HG02840 (cell line): Measurements from ENCODE around the gene LPIN3.

ENCODE experiments used
- ATAC-seq: cut with Tn5 transposase; IDR thresholded peaks from one replicate; pipeline ENCODE4 v1.9.1; 2021; ENCODE audit warnings: mild to moderate bottlenecking, moderate library complexity, moderate number of reproducible peaks; ENCODE audit not compliant: unreplicated experiment, low FRiP score

The LPIN3 gene

GRCh38 chr20:41348430-41349172 lies 8.0 kb downstream of the LPIN3 start:
- no peak for ATAC-seq

DNA sequence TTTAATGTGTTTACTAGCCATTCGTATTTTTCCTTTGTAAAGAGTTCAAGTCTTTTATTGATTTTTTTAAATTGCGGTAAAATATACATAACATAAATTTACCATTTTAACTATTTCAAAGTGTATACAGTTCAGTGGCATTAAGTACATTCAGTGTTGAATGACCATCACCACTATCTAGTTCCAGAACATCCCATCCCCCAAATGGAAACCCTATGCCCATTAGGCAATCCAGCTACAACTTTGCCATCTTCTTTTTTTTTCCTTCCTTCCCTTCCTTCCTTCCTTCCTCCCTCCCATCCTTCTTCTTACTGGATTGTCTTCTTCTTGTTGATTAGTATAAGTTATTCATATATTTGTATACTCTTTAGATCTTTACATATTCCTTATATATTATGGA lies 8.6 kb downstream of the LPIN3 start:
- ATAC-seq: no peak

DNA sequence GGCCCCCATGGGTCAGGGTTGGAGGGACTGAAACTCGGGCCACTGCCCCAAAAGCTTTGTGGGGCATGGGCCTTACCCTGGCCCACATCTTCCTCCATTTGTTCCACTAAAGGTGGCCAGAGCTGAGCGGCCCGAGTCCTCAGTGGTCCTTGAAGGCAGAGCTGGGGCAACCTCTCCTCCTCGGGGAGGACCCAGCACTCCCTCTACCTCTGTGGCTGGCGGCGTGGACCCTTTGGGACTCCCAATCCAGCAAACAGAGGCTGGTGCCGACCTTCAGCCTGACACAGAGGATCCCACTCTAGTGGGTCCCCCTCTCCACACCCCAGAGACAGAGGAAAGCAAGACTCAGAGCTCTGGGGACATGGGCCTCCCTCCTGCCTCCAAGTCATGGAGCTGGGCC lies 9.3 kb downstream of the LPIN3 start:
- no peak for ATAC-seq

DNA sequence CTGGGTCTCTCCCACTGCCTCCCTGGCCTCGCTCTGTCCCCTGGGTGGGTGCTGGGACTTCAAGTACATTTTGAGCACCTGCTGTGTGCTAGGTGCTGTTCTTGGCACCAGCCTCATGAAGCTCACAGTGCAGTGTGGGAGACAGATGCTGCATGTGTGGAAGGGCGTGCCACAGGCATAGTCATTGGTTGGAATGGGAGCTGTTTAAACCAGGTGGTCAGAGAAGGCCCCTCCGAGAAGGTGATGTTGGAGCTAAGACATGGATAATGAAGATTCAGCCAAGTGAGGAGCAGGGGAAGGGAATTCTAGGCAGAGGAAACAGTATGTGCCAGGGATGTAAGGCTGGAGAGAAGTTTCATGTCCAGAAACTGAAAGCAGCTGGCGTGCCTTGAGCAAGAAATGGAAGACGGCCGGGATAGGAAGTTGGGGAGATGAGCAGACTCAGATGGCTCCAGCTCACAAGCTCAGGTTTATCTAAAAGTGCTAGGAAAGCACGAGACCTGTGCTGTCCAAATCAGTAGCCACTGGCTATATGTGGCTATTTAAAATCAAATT lies 9.9 kb downstream of the LPIN3 start:
- no peak for ATAC-seq

- ATAC-seq: no peak
Measured at GRCh38 chr20:41352106-41352505, 11.5 kb downstream of the LPIN3 start.

- ATAC-seq: no peak
Measured at GRCh38 chr20:41352666-41353065, 12.0 kb downstream of the LPIN3 start.

DNA sequence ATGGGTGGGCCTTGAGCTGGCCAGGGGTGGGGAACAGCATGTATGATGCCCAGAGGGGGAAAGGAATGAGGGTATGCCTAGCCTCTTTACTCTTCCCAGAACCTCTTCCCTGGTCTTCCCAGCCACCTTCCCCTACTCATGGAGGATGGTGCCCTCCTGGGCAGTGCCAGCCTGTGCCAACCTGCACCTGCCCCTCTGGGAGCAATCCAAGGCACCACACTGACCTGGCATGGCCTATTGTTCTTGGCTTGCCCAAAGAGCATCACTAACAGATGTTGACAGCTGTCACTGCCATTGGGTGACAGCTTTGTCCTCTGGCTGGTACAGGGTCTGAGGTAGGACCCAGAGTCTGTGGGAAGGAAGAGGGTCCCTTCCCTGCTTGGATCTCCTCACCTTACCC lies 12.9 kb downstream of the LPIN3 start:
- ATAC-seq: no peak

GRCh38 chr20:41355192-41355591 lies 14.6 kb downstream of the LPIN3 start:
- ATAC-seq: no peak

GRCh38 chr20:41355598-41356203 lies 15.1 kb downstream of the LPIN3 start:
- no peak for ATAC-seq

DNA sequence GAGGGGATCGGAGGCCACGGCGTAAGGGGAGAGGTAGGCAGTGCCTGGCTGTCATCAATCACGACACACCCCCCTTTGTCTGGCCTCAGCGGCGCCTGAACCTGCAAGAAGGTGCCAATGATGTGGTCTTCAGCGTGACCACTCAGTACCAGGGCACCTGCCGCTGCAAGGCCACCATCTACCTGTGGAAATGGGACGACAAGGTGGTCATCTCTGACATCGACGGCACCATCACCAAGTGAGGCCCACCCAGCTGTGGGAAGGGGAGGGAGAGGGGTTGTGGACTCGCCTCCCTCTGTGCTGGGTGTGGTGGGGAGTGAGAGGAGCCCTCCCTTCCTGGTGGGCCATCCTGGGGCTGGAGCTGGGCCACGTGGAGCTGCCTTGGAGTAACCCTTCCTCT lies 16.3 kb downstream of the LPIN3 start:
- no peak for ATAC-seq

GRCh38 chr20:41357424-41358163 lies 17.0 kb downstream of the LPIN3 start:
- no peak for ATAC-seq

GRCh38 chr20:41358230-41358629 lies 17.6 kb downstream of the LPIN3 start:
- no peak for ATAC-seq

GRCh38 chr20:41358717-41359116 lies 18.1 kb downstream of the LPIN3 start:
- no peak for ATAC-seq

GRCh38 chr20:41359541-41360011 lies 19.0 kb downstream of the LPIN3 start:
- no peak for ATAC-seq

- ATAC-seq: no peak
Measured at GRCh38 chr20:41360831-41361756, 20.5 kb downstream of the LPIN3 start.

GRCh38 chr20:41361757-41362747 lies 21.4 kb downstream of the LPIN3 start:
- no peak for ATAC-seq

DNA sequence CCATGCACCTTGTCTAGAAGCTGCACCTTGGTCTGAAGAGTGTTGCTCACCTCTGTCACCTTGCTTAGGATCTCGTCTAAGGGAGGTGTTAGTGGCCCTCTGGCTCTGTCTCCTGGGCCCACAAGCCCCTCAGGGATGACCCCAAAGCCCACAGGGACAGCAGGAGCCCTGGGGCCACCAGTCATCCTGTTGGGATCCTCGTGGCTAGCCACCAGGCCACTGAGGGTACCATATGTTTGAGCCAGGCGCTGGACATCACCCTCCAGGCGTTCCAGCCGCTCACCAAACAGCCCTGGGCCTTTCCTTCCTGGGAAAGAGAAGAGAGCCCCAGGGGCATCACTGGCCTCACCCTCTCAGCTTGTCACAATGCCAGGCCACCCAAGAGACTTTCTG lies 22.1 kb downstream of the LPIN3 start:
- ATAC-seq: no peak

DNA sequence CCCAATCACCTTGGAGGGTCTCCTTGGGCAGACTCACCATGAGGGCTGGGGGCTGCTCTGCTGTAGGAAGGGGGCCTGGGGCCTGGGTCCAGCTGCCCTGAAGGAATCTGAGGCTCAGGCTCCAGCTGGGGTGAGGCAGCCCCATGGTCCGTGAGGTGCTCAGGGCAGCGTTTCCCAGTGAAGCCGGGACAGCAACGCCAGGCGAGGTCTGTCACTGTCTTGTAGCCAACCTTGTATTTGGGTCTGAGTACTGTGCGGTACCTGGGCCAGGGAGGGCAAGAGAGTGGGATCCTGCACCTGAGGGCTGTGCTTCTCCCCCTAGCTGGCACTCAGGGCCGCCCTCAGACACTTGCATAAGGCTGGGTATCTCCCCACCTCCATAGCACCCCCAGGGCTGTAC lies 23.0 kb downstream of the LPIN3 start:
- ATAC-seq: no peak

DNA sequence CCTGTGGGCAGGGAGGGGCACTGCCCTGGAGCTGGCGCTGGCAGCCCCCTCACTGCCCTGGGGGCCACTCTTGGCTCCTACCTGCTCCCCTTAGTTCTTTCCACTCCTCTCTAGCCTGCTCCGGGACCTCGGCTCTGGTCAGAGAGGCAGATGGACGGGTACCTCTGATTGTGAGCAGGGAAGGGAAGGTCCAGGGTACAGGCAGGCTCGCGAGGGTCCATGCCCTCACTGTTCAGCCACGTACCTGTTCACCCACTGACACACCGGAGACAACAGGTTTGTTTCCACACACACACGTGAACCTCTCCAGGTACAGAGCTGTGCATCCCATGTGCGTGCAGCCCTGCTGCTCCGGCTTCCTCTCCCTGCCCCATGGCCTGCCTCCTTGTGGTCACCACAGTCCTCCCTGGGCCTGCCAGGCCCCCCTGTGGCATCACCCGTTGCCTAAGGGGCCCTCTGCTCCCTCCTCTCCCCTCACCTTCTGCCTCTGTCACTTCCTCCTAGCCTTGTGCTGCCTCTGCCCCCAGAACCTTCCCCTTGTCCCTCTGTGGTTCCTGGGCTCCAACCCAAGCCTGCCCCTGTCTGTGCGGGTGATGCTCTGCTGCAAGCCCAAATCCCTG lies 23.7 kb downstream of the LPIN3 start:
- no peak for ATAC-seq
